ENCODE data around the gene SMYD3.
A peak's percentile ranks its signal among the peaks of the same experiment; 100 is the strongest.

The SMYD3 gene

GRCh38 chr1:246506674-246507481 lies at the start of gene SMYD3:
TSS of gene SMYD3 (minus strand) at chr1:246507279.
- DNase-seq: peak; percentile 30

- DNase-seq: no peak
These were observed 47.1 kb upstream of the SMYD3 start for GRCh38 chr1:246554201-246554600.

GRCh38 chr1:246552110-246552509 lies 45.0 kb upstream of the SMYD3 start:
- DNase-seq: no peak

- DNase-seq: no peak
These were observed 43.3 kb upstream of the SMYD3 start for GRCh38 chr1:246550402-246550801.

- DNase-seq: no peak
These were observed 42.6 kb upstream of the SMYD3 start for GRCh38 chr1:246549665-246550064.

- DNase-seq: no peak
These were observed 36.9 kb upstream of the SMYD3 start for GRCh38 chr1:246544001-246544400.

GRCh38 chr1:246540738-246541491 lies 33.8 kb upstream of the SMYD3 start:
- no peak for DNase-seq

- no peak for DNase-seq
These were observed 30.8 kb upstream of the SMYD3 start for GRCh38 chr1:246537887-246538286.

GRCh38 chr1:246537441-246537840 lies 30.4 kb upstream of the SMYD3 start:
- DNase-seq: no peak

- DNase-seq: no peak
These were observed 27.0 kb upstream of the SMYD3 start for GRCh38 chr1:246534114-246534513.

GRCh38 chr1:246533371-246533905 lies 26.4 kb upstream of the SMYD3 start:
- DNase-seq: no peak

GRCh38 chr1:246532519-246532918 lies 25.4 kb upstream of the SMYD3 start:
- no peak for DNase-seq

- no peak for DNase-seq
These were observed 23.4 kb upstream of the SMYD3 start for GRCh38 chr1:246530482-246530881.

- DNase-seq: no peak
These were observed 22.1 kb upstream of the SMYD3 start for GRCh38 chr1:246528933-246529731.

GRCh38 chr1:246527402-246528088 lies 20.5 kb upstream of the SMYD3 start:
- DNase-seq: no peak

GRCh38 chr1:246526915-246527314 lies 19.8 kb upstream of the SMYD3 start:
- DNase-seq: no peak

- DNase-seq: no peak
These were observed 19.3 kb upstream of the SMYD3 start for GRCh38 chr1:246526380-246526779.

GRCh38 chr1:246519514-246519913 lies 12.4 kb upstream of the SMYD3 start:
- DNase-seq: no peak

- DNase-seq: no peak
These were observed 11.6 kb upstream of the SMYD3 start for GRCh38 chr1:246518456-246519205.

- no peak for DNase-seq
These were observed 10.3 kb upstream of the SMYD3 start for GRCh38 chr1:246517391-246517790.

GRCh38 chr1:246516126-246516525 lies 9.0 kb upstream of the SMYD3 start:
- DNase-seq: no peak

Data from GOT3 (cell line).